HG02885 (cell line): Measurements from ENCODE around the gene BBX.

Experiments used
- ATAC-seq: cut with Tn5 transposase; IDR thresholded peaks from one replicate; pipeline ENCODE4 v1.9.1; 2021; ENCODE audit warnings: mild to moderate bottlenecking; ENCODE audit not compliant: unreplicated experiment, poor library complexity

BBX gene

GRCh38 chr3:107522510-107523288, at the start of gene BBX:
BBX (plus strand) TSS chr3:107522962; CDS start chr3:107710461, 187,499 bp downstream.
- ATAC-seq, result peak; percentile 90

- ATAC-seq, result no peak
These were observed 46.3 kb upstream of the BBX start for GRCh38 chr3:107476462-107476861.

GRCh38 chr3:107487490-107487889, 35.3 kb upstream of the BBX start:
- no peak for ATAC-seq

GRCh38 chr3:107488942-107489341, 33.8 kb upstream of the BBX start:
- ATAC-seq, result no peak

- no peak for ATAC-seq
These were observed 29.6 kb upstream of the BBX start for GRCh38 chr3:107493134-107493533.

- ATAC-seq, result no peak
These were observed 25.9 kb upstream of the BBX start for GRCh38 chr3:107496855-107497254.

GRCh38 chr3:107498646-107499045, 24.1 kb upstream of the BBX start:
- no peak for ATAC-seq

- ATAC-seq, result no peak
These were observed 16.3 kb upstream of the BBX start for GRCh38 chr3:107506458-107506857.

GRCh38 chr3:107508331-107508730, 14.4 kb upstream of the BBX start:
- no peak for ATAC-seq

- no peak for ATAC-seq
These were observed 10.7 kb upstream of the BBX start for GRCh38 chr3:107512108-107512507.

- ATAC-seq, result no peak
These were observed 8.3 kb upstream of the BBX start for GRCh38 chr3:107514453-107514852.

- ATAC-seq, result no peak
These were observed 6.3 kb upstream of the BBX start for GRCh38 chr3:107516475-107516874.

GRCh38 chr3:107520535-107520934, 2.2 kb upstream of the BBX start:
- no peak for ATAC-seq

GRCh38 chr3:107521469-107522059, 1.2 kb upstream of the BBX start:
- no peak for ATAC-seq

- ATAC-seq, result peak; percentile 26
These were observed 452 bp downstream of the BBX start for GRCh38 chr3:107523289-107523538.

- peak; percentile 29 for ATAC-seq
These were observed 970 bp downstream of the BBX start for GRCh38 chr3:107523539-107524325.

GRCh38 chr3:107524326-107524840, 1.6 kb downstream of the BBX start:
- ATAC-seq, result no peak

- peak; percentile 10 for ATAC-seq
These were observed 2.3 kb downstream of the BBX start for GRCh38 chr3:107524841-107525643.

GRCh38 chr3:107525644-107526305, 3.0 kb downstream of the BBX start:
- ATAC-seq, result no peak

- ATAC-seq, result no peak
These were observed 9.2 kb downstream of the BBX start for GRCh38 chr3:107531917-107532469.
